OCI-LY3 (cell line): ENCODE results near the gene PRM1.
"Not testable (repeated sequence)": the region's sequence is repeated elsewhere in the genome, so short reads cannot be mapped to it uniquely, and the experiment has no call there.

Experiments used
- H2AFZ ChIP-seq: fragments of 200-600, 300-600 bp; shearing (Covaris generic); 2 replicates; pipeline ENCODE4 v1.6.0; 2014; ENCODE audit warnings: antibody characterized with exemption, low read depth, low read length
- H3K27ac ChIP-seq: fragments of 200-600, 300-600 bp; sonication (generic); 2 replicates; pipeline ENCODE4 v1.5.1; 2014; ENCODE audit warnings: mild to moderate bottlenecking, low read length, moderate library complexity, mixed read lengths
- H3K27me3 ChIP-seq: fragments of 200-600, 300-600 bp; sonication (generic); 2 replicates; pipeline ENCODE4 v1.6.1; 2014; ENCODE audit warnings: low read depth, low read length, mixed read lengths
- H3K36me3 ChIP-seq: fragments of 200-600, 300-600 bp; sonication (generic); replicated peaks from 2 replicates; pipeline ENCODE3; 2014; ENCODE audit warnings: low read depth, low read length, mixed read lengths
- H3K4me1 ChIP-seq: fragments of 300-600, 200-600 bp; sonication (generic); 2 replicates; pipeline ENCODE4 v1.6.1; 2014; ENCODE audit warnings: low read length, mixed read lengths
- H3K4me2 ChIP-seq: fragments of 200-600, 300-600 bp; sonication (generic); 2 replicates; pipeline ENCODE4 v1.6.1; 2014; ENCODE audit warnings: low read length, mixed read lengths
- H3K4me3 ChIP-seq: fragments of 300-600, 200-600 bp; sonication (generic); 2 replicates; pipeline ENCODE4 v1.5.1; 2014; ENCODE audit warnings: antibody characterized with exemption, mild to moderate bottlenecking, low read length, moderate library complexity
- H3K79me2 ChIP-seq: fragments of 300-600, 200-600 bp; shearing (Covaris generic); 2 replicates; pipeline ENCODE4 v1.6.1; 2014; ENCODE audit warnings: mild to moderate bottlenecking, low read length, mixed read lengths
- H3K9ac ChIP-seq: fragments of 300-600, 200-600 bp; shearing (Covaris generic); 2 replicates; pipeline ENCODE4 v1.6.0; 2014; ENCODE audit warnings: mild to moderate bottlenecking, low read length, moderate library complexity
- H3K9me3 ChIP-seq: fragments of 200-600, 300-600 bp; shearing (Covaris generic); 2 replicates; pipeline ENCODE4 v1.6.1; 2014; ENCODE audit warnings: low read length, mixed read lengths; ENCODE audit not compliant: insufficient read depth
- H4K20me1 ChIP-seq: fragments of 200-600, 300-600 bp; sonication (generic); 2 replicates; pipeline ENCODE4 v1.6.1; 2016; ENCODE audit warnings: low read length, mixed read lengths; ENCODE audit not compliant: insufficient read depth
- EZH2phosphoT487 ChIP-seq: fragments of 200-600 bp; shearing (Covaris generic); IDR thresholded peaks from 2 replicates; pipeline ENCODE4 v1.6.1; 2018; ENCODE audit warnings: antibody characterized with exemption, mixed run types, low read depth
- TF ChIP-seq, protein P1 (sequence below): fragments of 200-600, 300-600 bp; sonication (generic); IDR thresholded peaks from 2 replicates; pipeline ENCODE4 v1.5.1; 2014; ENCODE audit warnings: antibody characterized with exemption, low read length, low read depth

PRM1 gene

GRCh38 chr16:11299865-11300559 is 18.9 kb upstream of the PRM1 start:
- peaks cover 40% of the 10 kb centered on the region for H3K4me1 ChIP-seq
- H3K27ac ChIP-seq, result no peak overlapping the region
- H4K20me1 ChIP-seq, result no peaks in the 10 kb centered on the region
- TF ChIP-seq EZH2phosphoT487, result no peak
- TF ChIP-seq, protein P1, sequence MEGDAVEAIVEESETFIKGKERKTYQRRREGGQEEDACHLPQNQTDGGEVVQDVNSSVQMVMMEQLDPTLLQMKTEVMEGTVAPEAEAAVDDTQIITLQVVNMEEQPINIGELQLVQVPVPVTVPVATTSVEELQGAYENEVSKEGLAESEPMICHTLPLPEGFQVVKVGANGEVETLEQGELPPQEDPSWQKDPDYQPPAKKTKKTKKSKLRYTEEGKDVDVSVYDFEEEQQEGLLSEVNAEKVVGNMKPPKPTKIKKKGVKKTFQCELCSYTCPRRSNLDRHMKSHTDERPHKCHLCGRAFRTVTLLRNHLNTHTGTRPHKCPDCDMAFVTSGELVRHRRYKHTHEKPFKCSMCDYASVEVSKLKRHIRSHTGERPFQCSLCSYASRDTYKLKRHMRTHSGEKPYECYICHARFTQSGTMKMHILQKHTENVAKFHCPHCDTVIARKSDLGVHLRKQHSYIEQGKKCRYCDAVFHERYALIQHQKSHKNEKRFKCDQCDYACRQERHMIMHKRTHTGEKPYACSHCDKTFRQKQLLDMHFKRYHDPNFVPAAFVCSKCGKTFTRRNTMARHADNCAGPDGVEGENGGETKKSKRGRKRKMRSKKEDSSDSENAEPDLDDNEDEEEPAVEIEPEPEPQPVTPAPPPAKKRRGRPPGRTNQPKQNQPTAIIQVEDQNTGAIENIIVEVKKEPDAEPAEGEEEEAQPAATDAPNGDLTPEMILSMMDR, result no peak
- H2AFZ ChIP-seq, result no peak overlapping the region
- no peak overlapping the region for H3K9ac ChIP-seq
- H3K4me3 ChIP-seq, result no peak overlapping the region
- no peaks in the 10 kb centered on the region for H3K27me3 ChIP-seq
- no peaks in the 10 kb centered on the region for H3K36me3 ChIP-seq
- H3K79me2 ChIP-seq, result no peaks in the 10 kb centered on the region
- no peak overlapping the region for H3K4me2 ChIP-seq
- no peaks in the 10 kb centered on the region for H3K9me3 ChIP-seq

DNA sequence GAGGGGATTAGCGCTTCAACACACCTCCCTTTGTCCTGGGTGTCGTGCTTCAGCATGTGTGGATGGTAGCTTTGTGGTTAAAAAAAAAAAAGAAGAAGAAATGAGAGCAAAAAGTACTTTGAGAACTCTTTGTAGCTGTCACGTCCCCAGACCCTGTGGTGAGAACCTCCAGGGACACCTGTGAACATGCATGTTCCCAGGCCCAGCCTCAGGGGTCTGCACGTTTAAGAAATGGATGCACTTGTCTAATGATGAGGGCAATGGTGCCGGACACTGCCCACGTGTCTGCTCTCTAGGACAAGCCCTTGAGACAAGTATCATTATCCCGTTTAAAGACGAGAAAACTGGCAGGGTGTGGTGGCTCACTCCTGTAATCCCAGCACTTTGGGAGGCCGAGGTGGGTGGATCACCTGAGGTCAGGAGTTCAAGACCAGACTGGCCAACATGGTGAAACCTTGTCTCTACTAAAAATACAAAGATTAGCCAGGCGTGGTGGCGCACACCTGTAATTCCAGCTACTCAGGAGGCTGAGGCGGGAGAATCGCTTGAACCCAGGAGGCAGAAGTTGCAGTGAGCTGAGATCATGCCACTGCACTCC is 17.9 kb upstream of the PRM1 start:
- not testable (repeated sequence) for H3K27ac ChIP-seq, H3K36me3 ChIP-seq, H3K9me3 ChIP-seq, H3K4me3 ChIP-seq, H3K27me3 ChIP-seq, H2AFZ ChIP-seq, H4K20me1 ChIP-seq, H3K9ac ChIP-seq, H3K79me2 ChIP-seq
- H3K4me2 ChIP-seq, result peak overlapping the region; percentile 19
- H3K4me1 ChIP-seq, result peaks cover 40% of the 10 kb centered on the region

DNA sequence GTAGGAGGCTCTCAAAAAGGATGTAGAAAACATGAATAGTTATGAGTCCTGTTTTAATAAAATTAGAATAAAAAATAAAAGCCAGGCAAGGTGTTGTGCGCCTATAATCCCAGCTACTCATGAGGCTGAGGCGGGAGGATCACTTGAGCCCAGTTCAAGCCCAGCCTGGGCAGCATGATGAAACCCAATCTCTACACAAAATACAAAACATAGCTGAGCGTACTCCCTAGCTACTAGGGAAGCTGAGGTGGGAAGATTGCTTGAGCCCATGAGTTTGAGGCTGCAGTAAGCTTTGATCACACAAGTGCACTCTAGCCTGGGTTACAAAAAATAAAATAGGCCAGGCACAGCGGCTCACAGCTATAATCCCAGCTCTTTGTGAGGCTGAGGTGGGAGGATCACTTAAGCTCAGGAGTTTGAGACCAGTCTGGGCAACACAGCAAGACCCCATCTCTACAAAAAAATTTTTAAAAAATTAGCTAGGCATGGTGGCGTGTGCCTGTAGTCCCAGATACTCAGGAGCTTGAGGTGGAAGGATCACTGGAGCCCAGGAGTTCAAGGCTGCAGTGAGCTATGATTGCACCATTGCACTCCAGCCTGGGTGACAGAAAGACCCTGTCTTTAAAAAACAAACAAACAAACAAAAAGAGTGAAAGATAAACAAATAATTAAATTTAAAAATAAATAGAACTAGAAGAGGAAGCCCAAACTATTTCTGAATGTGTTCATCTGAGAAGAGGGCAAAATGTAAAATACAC is 17.2 kb upstream of the PRM1 start:
- Histone ChIP-seq H4K20me1 (no peaks in the 10 kb centered on the region), H3K4me2 (peak overlapping the region; percentile 71), H3K4me3 (peak overlapping the region; percentile 47), H3K4me1 (peaks cover 40% of the 10 kb centered on the region), H3K27me3 (no peaks in the 10 kb centered on the region), H3K79me2 (no peaks in the 10 kb centered on the region), H3K27ac (peak overlapping the region; percentile 80), H3K9ac (peak overlapping the region; percentile 53), H2AFZ (peak overlapping the region; percentile 81), H3K9me3 (no peaks in the 10 kb centered on the region), H3K36me3 (no peaks in the 10 kb centered on the region)
- TF ChIP-seq EZH2phosphoT487, result no peak
- TF ChIP-seq, protein P1, result no peak

DNA sequence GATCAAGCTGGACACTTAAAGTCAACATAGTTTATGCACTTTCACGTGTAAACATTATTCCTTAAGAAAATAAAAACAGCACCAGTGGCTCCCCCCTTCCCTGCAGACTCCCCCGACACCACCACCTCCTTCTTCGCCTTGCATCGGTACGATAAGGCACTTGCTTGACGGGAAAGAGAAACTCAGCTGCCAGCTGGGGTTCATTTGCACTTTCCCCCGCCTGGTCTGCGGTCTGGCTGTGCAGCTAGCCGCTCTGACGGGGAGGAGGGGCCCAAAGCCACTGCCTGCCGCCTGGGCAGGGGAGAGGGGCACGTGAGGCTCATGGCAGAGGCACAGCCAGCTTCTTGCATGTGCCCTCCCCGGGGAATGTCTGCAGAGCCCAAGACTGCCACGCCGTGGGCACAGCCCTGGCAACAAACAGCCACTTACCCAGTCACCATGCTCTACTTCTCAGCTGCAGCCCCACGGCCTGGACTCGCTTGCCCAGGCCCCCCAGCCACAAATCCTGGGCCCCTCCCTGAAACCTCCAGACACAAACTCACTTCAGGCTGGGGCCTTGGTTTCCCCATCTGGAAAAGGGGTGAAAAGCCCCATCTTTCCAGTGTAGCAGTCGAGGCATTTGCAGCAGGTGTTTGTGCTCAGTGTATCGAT is 16.5 kb upstream of the PRM1 start:
- Histone ChIP-seq H4K20me1 (no peaks in the 10 kb centered on the region), H3K4me1 (peaks cover 40% of the 10 kb centered on the region), H2AFZ (peak overlapping the region; percentile 81), H3K27ac (peak overlapping the region; percentile 80), H3K79me2 (no peaks in the 10 kb centered on the region), H3K9me3 (no peaks in the 10 kb centered on the region), H3K4me2 (peak overlapping the region; percentile 71), H3K27me3 (peaks cover 5% of the 10 kb centered on the region; the same call in 1 of the 2 replicates), H3K9ac (peak overlapping the region; percentile 53), H3K4me3 (peak overlapping the region; percentile 47), H3K36me3 (no peaks in the 10 kb centered on the region)
- TF ChIP-seq EZH2phosphoT487, result no peak
- TF ChIP-seq, protein P1, result peak; percentile 47
